Measurements from ENCODE around the gene ZFYVE19. TPM values are rescaled to one million over a fixed set of nuclear protein-coding genes. Genes with fewer than 3 reads are reported as not detected.

ZFYVE19 gene
- total RNA-seq, 1 experiment from 2014 or later: 19.2 TPM

DNA sequence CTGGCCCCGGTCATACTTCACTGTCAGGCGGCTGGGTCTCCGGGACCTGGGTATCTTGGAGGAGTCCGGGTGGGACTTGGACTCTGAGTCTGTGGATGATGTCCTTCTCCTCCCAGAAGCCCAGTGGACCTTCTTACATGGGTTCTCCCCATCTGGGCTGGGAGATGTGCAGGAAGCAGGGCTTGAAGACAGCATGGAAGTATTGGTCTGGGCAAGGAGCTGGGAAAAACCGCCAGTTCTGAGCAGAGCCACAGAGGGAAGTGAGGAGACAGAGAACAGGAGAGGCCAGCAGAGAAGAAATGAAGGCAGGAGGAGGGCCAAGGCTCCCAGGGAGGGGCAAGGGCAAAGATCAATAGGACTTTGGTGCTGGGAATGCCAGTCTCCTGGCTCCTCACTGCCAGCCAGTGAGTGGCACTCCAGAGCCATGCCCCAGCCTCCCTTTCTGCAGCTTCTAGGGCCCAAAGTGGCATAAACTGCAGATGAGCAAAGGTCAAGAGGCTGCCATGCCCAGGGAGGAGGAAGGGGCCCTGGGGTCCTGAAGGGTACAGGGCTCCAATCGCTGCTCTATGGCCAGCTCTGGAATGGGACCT, 21.7 kb downstream of the ZFYVE19 start, which contains the start of gene PPP1R14D:
Gene PPP1R14D (minus strand): TSS at position 262 of the 590 bp plus-strand sequence. CDS start 67 bp downstream, at position 195.
- CTCF ChIA-PET: interaction anchor here (0.9 to 1.1 kb wide), 2 partner anchors 26 to 29 kb away, joined by 3 to 4 read pairs; no protein-coding TSS in a partner anchor
- H3K9me3 Mint-ChIP-seq (ENCODE audit: unreplicated experiment): no peaks in the 10 kb centered on the region
- POLR2A ChIA-PET: interaction anchor here (0.7 to 1.2 kb wide), 3 partner anchors 10 to 38 kb away, joined by 3 to 5 read pairs (median 4); no protein-coding TSS in a partner anchor

GRCh38 chr15:40829115-40829514, 22.2 kb downstream of the ZFYVE19 start:
- H3K9me3 Mint-ChIP-seq (ENCODE audit: unreplicated experiment): no peaks in the 10 kb centered on the region
- CTCF ChIA-PET: no interaction called here
- TF ChIP-seq, protein P1, sequence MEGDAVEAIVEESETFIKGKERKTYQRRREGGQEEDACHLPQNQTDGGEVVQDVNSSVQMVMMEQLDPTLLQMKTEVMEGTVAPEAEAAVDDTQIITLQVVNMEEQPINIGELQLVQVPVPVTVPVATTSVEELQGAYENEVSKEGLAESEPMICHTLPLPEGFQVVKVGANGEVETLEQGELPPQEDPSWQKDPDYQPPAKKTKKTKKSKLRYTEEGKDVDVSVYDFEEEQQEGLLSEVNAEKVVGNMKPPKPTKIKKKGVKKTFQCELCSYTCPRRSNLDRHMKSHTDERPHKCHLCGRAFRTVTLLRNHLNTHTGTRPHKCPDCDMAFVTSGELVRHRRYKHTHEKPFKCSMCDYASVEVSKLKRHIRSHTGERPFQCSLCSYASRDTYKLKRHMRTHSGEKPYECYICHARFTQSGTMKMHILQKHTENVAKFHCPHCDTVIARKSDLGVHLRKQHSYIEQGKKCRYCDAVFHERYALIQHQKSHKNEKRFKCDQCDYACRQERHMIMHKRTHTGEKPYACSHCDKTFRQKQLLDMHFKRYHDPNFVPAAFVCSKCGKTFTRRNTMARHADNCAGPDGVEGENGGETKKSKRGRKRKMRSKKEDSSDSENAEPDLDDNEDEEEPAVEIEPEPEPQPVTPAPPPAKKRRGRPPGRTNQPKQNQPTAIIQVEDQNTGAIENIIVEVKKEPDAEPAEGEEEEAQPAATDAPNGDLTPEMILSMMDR (IDR thresholded peaks at IDR 0.05; ENCODE audit: unreplicated experiment): no peak

More for the DNA sequence above, 21.7 kb downstream of the ZFYVE19 start, which contains the start of gene PPP1R14D:
- Mint-ChIP-seq H3K4me3 (ENCODE audit: unreplicated experiment) (no peak within 1 kb of the TSS), H3K4me1 (ENCODE audit: insufficient read depth, unreplicated experiment) (peaks cover 3% of the 10 kb centered on the region), H3K36me3 (ENCODE audit: insufficient read depth, unreplicated experiment) (no peaks in the 10 kb centered on the region), H3K27me3 (ENCODE audit: insufficient read depth, unreplicated experiment) (no peaks in the 10 kb centered on the region), H3K27ac (ENCODE audit: low read depth, unreplicated experiment) (no peak within 1 kb of the TSS)
- TF ChIP-seq, protein P1 (IDR thresholded peaks at IDR 0.05; ENCODE audit: unreplicated experiment): no peak
- BruUV-seq (replicated peaks): no TSS peak
- DNase-seq (ENCODE audit: unreplicated experiment): no peak
- intact Hi-C loops (cut with micrococcal nuclease): no loop called here

DNA sequence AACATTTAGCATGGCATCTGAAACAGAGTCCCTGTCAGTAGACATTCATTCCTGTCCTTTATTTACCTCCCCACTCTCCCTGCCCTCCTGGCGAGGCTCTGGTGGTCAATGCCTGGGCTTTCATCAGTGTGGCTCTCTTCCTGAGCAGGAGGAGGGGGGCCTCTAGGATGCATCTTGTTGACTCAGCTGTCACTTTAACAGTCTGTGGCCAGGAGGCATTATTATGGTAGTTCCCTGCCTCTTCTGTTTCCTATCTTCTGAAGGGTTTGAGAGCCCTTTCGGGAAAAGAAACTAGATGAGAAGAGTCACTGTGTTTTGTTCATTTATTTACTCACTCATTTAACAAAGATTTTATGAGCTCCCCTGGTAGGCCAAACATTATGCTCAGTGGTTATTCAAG, 24.0 kb downstream of the ZFYVE19 start:
- Mint-ChIP-seq H3K36me3 (ENCODE audit: insufficient read depth, unreplicated experiment) (no peaks in the 10 kb centered on the region), H3K27ac (ENCODE audit: low read depth, unreplicated experiment) (no peak overlapping the region), H3K4me1 (ENCODE audit: insufficient read depth, unreplicated experiment) (peaks cover 4% of the 10 kb centered on the region), H3K9me3 (ENCODE audit: unreplicated experiment) (no peaks in the 10 kb centered on the region), H3K27me3 (ENCODE audit: insufficient read depth, unreplicated experiment) (no peaks in the 10 kb centered on the region), H3K4me3 (ENCODE audit: unreplicated experiment) (no peak overlapping the region)
- no peak for DNase-seq (ENCODE audit: unreplicated experiment)
- TF ChIP-seq, protein P1 (IDR thresholded peaks at IDR 0.05; ENCODE audit: unreplicated experiment): no peak
- ChIA-PET CTCF (interaction anchor here (0.6 kb wide), 1 partner anchor 117 kb away, joined by 3 read pairs; no protein-coding TSS in a partner anchor), POLR2A (interaction anchor here (0.6 kb wide), 1 partner anchor 44 kb away, joined by 3 read pairs; no protein-coding TSS in a partner anchor)
- no TSS peak for BruUV-seq (replicated peaks)
- intact Hi-C loops (cut with micrococcal nuclease): no loop called here

More at GRCh38 chr15:40829115-40829514, 22.2 kb downstream of the ZFYVE19 start:
- intact Hi-C loops (cut with micrococcal nuclease): no loop called here
- Mint-ChIP-seq H3K27ac (ENCODE audit: low read depth, unreplicated experiment) (no peak overlapping the region), H3K27me3 (ENCODE audit: insufficient read depth, unreplicated experiment) (no peaks in the 10 kb centered on the region), H3K4me1 (ENCODE audit: insufficient read depth, unreplicated experiment) (peaks cover under 1% of the 10 kb centered on the region), H3K36me3 (ENCODE audit: insufficient read depth, unreplicated experiment) (no peaks in the 10 kb centered on the region), H3K4me3 (ENCODE audit: unreplicated experiment) (no peak overlapping the region)
- no TSS peak for BruUV-seq (replicated peaks)
- POLR2A ChIA-PET: interaction anchor here (0.7 kb wide), 1 partner anchor 38 kb away, joined by 4 read pairs; no protein-coding TSS in a partner anchor
- no peak for DNase-seq (ENCODE audit: unreplicated experiment)

GRCh38 chr15:40831861-40832260, 25.0 kb downstream of the ZFYVE19 start:
- no peaks in the 10 kb centered on the region for H3K27me3 Mint-ChIP-seq (ENCODE audit: insufficient read depth, unreplicated experiment)
- CTCF ChIA-PET: no interaction called here
- H3K27ac Mint-ChIP-seq (ENCODE audit: low read depth, unreplicated experiment): no peak overlapping the region
- H3K4me3 Mint-ChIP-seq (ENCODE audit: unreplicated experiment): no peak overlapping the region
- no TSS peak for BruUV-seq (replicated peaks)
- peaks cover 8% of the 10 kb centered on the region for H3K4me1 Mint-ChIP-seq (ENCODE audit: insufficient read depth, unreplicated experiment)
- H3K36me3 Mint-ChIP-seq (ENCODE audit: insufficient read depth, unreplicated experiment): no peaks in the 10 kb centered on the region
- DNase-seq (ENCODE audit: unreplicated experiment): no peak
- intact Hi-C loops (cut with micrococcal nuclease): no loop called here
- TF ChIP-seq, protein P1 (IDR thresholded peaks at IDR 0.05; ENCODE audit: unreplicated experiment): no peak
- H3K9me3 Mint-ChIP-seq (ENCODE audit: unreplicated experiment): no peaks in the 10 kb centered on the region
- POLR2A ChIA-PET: no interaction called here
